VCaP (cell line): Measurements from ENCODE around the gene ARHGEF28.

ENCODE experiments used
- H3K27ac ChIP-seq: fragments of 450-650 bp; 2 replicates; pipeline ENCODE4 v1.5.1; 2017
- TF ChIP-seq, protein P1 (sequence below): fragments of 450-650 bp; conservative IDR thresholded peaks from 2 replicates; pipeline ENCODE4 v1.5.1; 2017; ENCODE audit warnings: mild to moderate bottlenecking, moderate library complexity

The ARHGEF28 gene

DNA sequence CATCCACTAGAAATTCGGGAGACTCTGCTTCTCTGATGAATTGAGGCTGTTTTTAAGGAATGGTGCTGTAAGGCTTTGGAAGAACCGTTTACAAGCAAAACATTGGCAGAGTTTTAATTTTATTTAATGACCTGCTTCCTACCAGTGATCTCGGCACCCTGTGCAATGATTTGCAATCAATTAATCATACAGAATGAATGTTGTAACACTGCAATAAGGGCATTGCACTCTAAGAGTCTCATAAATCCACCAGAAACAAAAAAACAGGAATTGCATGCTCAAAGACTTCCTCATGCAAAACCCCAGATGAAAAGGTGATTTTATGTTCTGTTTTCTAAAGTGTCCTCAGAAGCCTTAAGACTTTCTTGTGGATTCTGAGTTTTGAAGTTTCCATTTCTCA is 295.7 kb downstream of the ARHGEF28 start:
- H3K27ac ChIP-seq, result no peak overlapping the region
- TF ChIP-seq, protein P1, sequence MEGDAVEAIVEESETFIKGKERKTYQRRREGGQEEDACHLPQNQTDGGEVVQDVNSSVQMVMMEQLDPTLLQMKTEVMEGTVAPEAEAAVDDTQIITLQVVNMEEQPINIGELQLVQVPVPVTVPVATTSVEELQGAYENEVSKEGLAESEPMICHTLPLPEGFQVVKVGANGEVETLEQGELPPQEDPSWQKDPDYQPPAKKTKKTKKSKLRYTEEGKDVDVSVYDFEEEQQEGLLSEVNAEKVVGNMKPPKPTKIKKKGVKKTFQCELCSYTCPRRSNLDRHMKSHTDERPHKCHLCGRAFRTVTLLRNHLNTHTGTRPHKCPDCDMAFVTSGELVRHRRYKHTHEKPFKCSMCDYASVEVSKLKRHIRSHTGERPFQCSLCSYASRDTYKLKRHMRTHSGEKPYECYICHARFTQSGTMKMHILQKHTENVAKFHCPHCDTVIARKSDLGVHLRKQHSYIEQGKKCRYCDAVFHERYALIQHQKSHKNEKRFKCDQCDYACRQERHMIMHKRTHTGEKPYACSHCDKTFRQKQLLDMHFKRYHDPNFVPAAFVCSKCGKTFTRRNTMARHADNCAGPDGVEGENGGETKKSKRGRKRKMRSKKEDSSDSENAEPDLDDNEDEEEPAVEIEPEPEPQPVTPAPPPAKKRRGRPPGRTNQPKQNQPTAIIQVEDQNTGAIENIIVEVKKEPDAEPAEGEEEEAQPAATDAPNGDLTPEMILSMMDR, result no peak

DNA sequence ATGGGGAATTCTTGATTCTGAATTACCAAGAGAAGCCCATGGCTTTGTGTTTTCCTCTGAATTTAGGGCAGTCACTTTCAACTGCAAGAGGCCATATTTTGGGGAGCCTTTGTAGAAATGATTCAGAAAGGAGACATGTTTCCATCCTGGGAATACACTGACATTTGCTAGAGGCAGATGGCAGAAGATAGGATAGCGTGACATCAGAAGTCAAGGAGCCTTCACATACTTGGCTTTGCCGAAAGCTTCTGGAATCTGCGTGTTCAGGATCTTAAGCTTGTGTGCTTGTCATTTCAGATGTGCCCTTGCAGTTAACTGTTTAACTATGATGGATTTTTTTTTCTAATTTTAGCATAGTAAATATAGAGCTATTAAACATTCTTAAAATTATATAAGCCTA is 296.2 kb downstream of the ARHGEF28 start:
- TF ChIP-seq, protein P1, result no peak
- H3K27ac ChIP-seq, result no peak overlapping the region

DNA sequence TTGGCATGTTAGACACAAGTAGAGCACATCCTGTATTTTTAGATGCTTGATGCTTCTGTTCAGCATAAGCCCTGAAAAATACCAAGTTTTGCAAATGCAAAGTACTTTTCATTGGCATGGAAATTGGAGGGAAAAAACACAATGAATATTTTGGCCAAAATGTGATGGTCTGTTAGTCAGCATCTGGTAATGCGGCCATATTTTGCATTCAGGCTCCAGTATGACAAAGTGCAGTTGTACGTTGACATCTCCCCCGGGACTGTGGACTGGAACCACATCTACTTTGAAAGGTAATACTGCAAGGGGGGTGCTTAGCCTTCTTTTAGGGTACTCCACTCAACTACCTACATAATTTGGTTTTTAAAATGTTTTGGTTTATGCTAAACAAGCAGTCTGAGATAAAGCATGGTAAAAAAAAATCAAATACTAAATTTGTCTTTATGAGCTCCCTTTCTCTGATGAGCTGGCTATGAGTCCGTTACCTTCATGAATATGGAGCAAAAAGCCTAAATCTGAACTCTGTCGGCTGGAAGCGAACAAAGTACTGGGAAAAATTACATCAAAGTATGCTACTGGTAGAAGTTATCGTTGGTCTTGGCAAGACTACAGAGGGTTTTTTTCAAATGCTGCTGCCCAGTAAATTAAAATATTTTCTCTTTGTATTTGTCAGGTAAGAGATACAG is 297.0 kb downstream of the ARHGEF28 start:
- TF ChIP-seq, protein P1, result no peak
- no peak overlapping the region for H3K27ac ChIP-seq

DNA sequence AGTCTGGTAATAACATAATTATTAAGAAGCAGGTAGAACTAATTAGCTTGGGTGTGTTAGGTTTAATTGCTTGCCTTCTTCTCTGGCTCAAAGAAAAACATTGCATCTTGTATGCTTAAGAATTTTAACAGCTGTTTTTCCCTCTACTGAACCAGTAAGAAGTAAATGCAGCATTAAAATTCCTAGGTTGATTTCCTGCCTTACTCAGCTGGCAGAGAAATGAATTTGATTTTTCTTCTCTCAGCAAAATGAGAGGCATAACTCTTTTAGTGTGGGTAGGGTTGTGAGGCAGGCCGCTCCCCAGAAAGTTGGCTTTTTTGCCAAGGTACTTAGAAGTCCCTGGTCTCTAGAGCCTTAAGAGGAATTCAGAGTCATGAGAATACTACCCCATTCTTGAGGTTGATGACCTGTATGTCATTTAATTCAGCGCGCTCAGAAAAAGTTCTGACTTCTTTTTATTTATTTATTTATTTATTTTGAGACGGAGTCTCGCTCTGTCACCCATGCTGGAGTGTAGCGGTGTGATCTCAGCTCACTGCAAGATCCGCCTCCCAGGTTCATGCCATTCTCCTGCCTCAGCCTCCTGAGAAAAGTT is 302.6 kb downstream of the ARHGEF28 start:
- H3K27ac ChIP-seq, result no peak overlapping the region
- TF ChIP-seq, protein P1, result no peak

DNA sequence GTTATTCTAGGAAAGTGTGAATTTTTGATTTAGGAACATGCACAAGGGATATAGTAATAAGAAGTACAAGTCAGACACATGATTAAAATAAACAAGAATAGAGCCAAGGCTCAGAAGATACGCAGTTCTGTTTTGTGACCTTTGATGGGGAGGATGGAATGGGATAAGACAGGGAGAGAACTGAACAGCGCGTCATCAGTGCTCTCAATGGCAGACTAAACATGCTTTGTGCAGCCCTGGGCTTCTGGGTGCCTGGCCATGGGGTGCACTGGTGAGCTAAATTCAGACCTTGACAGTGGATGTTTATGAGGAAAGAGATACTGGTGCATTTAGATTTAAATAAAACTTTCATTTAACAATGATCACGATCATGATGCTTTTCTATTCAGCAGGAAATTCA is 309.7 kb downstream of the ARHGEF28 start:
- no peak overlapping the region for H3K27ac ChIP-seq
- TF ChIP-seq, protein P1, result no peak

DNA sequence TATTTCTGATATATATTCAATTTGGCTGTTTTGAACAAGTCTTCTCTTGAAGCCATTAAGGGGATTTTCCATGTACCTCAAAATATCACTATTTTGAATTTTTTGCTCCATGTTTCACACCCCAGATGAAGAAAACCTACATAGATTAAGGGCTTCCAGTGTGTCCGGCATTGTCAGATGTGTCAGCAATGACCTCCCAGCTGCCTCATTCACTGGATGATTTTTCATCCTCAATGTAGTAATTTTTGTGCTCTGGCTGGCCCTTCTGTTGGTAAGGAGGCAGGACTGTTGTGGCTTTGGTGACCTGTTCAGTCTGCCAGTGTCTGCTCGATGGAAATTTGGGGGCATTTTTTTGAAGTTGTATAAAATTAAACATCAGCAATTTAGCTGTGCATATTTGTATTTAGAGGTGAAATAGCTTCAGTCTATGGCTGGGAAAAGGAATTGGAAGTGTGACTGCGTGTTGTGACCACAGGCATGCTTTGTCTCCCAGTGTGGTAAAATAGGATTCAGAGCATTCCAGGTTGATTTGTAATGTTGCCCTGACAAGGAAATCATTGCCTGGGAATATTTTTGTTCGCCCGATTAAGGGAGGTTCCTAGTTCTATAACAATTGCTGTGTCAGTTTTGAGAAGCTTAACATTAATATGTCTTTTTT is 312.4 kb downstream of the ARHGEF28 start:
- no peak overlapping the region for H3K27ac ChIP-seq
- TF ChIP-seq, protein P1, result no peak

DNA sequence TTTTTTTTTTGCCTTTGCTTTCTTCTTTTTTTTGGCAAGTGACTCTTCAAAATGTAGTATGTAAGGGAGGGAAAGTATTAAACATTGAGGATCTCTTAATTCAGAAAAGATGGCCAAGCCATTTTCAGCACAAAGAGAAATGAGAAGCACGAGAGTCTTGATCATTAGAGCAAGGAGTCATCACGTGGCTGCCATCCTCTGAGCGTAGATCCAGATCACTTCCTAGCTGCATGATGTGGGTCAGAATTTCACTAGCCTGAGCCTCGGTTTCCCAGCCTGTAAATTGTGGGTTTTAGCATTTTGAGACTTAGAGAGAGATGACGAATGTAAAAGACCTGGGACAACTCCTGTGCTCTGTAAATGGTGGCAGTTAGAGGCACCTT is 312.9 kb downstream of the ARHGEF28 start:
- TF ChIP-seq, protein P1, result no peak
- H3K27ac ChIP-seq, result no peak overlapping the region
